T47D (cell line): Measurements from ENCODE around the gene DLG2.

Experiments used
- DNase-seq, 2 experiments: peaks; one replicate each; pipeline versions ENCODE4 v3.0.0 to v3.0.0-alpha.2; 2011 to 2012; ENCODE audit warnings: low read depth in 1 of 2, low spot score in 1 of 2
- JUND ChIP-seq: IDR thresholded peaks from 2 replicates; pipeline ENCODE4 v1.6.1; 2012; ENCODE audit warnings: low read depth
- in situ Hi-C: cut with HindIII; loops from 2 replicates; pipeline ENCODE4 v1.10.0; 2016; ENCODE audit warnings: low sequenced_read_pairs, low pct_unique_long_range_greater_than_20kb

Gene DLG2

DNA sequence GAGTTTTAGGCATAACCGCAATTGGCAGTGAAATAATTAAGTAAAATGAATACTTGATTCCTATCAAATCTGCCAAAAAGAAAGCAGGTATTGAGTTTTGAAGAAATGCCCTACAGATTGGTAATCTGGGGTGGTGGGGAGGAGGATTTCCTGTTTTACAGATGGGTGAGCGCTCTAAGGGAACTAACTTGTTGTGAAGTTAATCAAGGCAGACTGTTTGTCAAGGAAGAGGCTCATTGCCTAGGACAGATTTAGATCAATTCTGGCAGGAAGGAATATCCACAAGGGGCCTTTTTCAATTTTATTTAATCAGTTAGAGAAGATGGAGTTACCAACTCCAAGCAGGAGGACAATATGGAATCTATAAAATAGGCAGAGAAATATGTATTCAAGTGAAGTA lies 2069.5 kb downstream of the DLG2 start:
- DNase-seq: no peak
- in situ Hi-C loops: no loop called here
- TF ChIP-seq JUND: no peak

DNA sequence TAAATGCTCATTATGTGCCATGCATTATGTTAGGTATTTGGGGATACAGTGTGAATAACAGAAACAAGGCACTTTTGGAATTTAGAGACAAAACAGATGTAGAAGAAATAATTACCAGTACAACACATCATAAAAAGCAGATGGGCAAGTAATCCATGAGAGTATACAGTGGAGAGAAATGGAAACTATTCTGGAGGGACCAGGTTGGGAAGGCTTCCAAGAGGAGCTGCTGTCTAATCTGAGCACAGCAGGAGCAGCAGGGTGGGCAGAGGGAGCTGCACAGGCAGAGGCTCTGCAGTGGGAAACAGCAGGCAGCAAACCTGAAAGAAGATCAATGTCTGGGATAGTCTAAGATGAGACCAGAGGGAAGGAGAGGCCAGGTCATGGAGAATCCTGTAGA lies 2072.3 kb downstream of the DLG2 start:
- DNase-seq: no peak
- no peak for TF ChIP-seq JUND
- in situ Hi-C loops: no loop called here

DNA sequence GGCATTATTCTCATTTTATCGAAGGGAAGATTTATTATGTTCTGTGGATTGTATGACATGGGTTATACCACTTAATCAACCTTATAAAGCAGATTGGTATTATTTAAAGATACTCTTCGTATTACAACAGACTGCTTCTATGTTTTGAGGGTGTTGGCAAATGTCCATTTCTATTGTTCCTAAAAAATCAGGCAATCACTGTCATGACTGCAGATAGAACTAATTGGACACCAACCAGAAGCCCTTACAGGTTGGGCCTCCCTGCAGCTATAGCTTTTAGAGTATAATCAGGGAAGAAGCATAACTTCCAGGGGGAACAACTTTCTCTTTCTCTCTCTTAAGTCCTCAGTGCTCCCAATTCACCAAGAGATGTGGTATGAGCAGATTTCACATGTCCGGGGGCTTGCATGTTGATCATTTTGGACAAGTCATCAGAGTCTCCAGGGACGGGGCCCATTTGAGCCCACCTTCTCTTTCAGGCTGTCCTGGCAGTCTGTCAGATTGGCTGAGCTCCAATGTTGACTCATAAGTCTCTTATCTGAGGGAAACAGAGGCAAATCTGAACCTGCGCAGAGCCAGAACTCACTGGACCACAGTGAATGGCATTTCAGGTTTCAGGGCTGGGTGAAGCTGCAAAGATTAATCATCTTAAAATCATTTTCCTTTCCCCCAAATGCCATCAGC lies 2077.0 kb downstream of the DLG2 start:
- no peak for TF ChIP-seq JUND
- no peak for DNase-seq
- in situ Hi-C loops: no loop called here

DNA sequence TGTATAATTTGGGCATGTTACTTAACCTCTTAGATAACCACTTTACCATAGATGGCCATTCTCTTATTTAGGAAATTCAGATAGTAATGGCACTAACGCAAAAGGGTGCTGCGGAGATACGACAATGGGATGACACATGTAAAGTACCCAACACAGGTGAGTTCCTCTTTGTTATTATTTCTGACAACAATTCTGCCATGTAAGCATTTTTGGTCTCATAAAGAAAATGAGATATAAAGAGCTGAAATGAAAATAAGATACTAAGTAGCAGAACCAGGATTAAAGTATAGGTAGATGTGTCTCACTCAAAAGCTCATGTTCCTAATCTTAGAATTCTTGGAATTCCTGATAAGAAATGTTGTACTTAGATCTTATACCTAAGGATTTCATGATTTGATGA lies 2080.8 kb downstream of the DLG2 start:
- no peak for DNase-seq
- TF ChIP-seq JUND: no peak
- in situ Hi-C loops: no loop called here

DNA sequence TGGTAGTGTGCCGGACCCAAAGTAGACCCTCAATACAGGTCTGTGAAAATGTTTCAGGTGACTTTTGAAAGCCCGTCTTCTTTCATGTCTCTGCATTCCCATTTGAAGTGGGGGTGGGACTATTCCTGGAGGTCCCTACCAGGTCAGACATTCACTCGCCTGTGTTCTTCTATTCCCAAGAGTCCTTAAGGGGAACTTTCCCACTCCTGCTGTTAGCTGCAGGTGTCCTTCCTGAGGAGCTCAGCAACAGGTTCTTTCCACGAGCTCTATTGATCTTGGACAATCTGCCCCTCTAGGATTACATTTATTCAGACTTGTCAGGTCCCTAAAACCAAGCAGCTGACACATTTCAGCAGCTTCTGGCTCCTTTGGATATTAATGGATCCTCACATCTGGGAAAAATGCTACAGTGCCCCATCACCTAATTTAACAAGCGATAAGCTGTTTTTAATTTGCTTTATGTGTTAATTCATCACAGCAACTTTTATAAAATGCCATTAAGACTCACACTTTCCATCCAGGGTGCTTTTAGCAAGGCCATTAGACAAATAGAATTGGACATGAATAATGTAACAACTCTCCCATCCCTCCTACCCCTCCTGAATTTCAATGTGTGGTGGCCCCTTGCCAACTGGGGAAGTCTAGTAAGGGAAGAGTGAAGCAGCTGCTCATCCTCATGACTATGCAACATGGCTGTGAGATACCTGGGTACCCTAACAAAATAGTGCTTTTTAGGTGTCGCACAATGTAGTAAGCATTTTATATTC lies 2081.5 kb downstream of the DLG2 start:
- TF ChIP-seq JUND: no peak
- in situ Hi-C loops: no loop called here
- no peak for DNase-seq

DNA sequence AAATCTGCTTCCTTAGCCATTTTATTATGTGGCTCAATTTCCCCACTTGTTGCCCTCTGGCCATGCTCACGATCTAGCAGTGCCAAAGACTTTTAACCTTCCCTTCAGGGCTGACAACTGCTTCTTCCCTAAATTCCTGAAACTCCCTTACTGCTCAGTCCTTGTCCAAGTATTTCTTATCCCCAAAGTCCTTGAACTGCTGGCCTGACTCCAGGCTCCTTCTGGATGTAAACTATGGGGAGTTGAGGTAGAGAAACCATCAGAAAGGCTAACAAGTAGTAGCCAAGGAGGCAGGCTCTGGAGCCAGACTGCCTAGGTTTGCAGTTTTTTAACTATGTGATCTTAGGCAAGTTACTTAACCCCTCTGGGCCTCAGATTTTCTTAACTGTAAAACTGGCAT lies 2082.3 kb downstream of the DLG2 start:
- no peak for TF ChIP-seq JUND
- DNase-seq: no peak
- in situ Hi-C loops: no loop called here

DNA sequence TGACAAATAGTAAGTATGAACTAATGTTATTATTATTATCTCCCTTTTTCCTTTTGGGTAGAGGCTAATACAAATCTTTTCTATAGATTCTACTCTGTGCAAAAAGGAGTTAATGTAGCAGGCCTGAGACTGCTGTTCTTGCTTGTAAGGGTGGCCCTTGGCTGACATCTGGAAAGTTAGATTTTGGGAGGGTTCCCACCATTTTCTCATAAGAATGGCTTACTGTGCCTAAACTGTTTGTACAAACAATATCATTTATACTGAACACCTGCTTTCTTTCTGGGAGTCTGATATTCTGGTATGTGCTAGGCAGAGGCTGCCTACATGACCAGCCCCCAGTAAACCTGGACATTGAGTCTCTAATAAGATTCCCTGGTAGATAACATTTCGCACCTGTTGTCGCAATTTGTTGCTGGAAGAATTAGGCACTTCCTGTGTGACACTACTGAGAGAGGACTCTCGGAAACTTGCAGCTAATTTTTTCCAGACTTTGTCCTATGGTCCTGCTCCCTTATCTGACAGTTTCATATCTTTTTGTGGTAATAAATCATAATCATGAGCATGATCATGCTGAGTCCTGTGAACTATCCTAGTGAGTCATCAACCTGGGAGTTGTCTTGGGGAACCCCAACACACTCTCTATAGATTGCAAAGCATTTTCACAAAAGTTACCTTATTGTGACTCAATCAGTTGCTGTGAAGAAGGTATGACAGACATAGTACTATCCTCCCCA lies 2083.3 kb downstream of the DLG2 start:
- in situ Hi-C loops: no loop called here
- no peak for TF ChIP-seq JUND
- no peak for DNase-seq

DNA sequence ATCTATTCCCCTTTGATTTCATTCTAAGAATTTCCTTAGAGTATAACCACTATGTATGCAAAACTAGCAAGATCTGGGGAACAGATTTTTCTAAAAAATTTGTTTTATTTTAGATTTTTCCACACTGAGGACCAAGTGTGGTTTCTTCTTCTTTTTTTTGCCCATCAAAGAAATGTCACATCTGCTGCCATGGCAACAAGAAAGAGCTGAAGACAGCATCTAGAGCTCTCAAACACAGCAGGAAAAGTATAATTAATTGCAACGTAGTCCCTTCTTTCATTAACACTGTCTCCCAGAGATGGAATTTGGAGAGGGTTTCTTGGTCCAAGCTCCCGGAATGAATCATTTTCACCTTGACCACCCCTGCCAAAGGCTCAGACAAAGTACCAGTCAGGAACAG lies 2084.3 kb downstream of the DLG2 start:
- no peak for DNase-seq
- no peak for TF ChIP-seq JUND
- in situ Hi-C loops: no loop called here

DNA sequence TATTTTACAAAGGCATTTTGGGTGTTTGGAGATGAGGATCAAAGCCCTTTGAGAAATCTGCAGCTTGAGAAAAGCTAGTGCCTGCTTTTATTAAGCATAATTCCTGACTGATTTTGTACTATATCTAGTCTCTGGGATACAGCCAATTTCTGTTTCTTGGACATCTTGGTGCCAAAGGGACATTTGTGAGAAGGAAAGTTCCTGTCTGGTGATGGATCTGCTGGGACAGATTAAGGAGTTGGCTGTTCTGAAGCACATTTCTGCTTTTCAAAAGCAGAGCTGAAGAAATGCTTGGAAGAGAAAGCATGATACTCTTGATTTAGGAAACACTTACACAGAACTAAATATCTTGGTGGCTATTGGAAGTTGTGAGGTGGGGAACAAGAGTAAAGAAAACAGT lies 2086.4 kb downstream of the DLG2 start:
- no peak for DNase-seq
- in situ Hi-C loops: no loop called here
- TF ChIP-seq JUND: no peak

DNA sequence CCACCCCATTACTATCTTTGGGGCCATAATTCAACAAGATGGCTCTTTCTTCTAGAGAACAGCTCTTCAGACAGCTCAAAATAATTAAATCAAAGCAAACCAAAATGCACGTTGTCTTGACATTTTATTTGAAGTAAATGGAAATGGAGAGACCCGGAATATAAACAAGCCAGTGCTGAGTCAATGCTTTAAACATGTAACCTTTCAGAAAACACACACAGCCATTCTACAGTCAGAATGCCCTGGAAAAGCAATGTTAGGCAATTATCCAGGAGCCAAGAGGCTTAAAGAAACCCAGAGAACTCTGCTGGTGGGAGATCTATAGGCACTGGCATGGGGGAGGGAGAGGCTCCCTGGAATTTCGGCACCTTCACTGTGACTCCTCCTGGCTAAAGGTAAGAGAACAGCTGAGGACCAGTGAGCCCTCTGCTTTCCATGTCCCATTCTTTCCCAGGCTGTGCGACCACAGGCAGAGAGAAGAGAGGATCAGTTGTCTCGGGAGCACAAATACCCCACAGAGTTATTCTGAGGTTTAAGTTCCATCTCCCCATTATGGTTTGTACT lies 2086.9 kb downstream of the DLG2 start:
- in situ Hi-C loops: no loop called here
- no peak for DNase-seq
- TF ChIP-seq JUND: no peak

DNA sequence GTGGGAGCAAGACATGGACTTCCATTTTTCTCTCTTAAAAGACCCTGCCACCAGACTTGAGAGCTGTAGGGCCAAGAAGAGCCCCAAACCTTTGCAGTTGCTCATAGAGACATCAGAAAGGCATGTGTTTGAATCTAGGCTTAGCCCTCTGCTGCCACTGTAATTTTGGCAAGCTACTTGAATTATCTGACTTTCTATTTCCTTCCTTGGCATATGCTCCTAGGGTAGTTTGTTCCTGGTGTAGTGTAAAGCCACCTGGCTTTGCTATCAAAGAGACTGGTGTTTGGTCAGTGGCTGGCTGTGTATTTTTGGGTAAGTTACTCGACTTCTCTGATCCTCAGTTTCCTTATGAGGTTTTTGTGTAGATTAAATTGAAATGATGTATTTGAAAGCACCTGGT lies 2088.9 kb downstream of the DLG2 start:
- DNase-seq: no peak
- in situ Hi-C loops: no loop called here
- TF ChIP-seq JUND: no peak

DNA sequence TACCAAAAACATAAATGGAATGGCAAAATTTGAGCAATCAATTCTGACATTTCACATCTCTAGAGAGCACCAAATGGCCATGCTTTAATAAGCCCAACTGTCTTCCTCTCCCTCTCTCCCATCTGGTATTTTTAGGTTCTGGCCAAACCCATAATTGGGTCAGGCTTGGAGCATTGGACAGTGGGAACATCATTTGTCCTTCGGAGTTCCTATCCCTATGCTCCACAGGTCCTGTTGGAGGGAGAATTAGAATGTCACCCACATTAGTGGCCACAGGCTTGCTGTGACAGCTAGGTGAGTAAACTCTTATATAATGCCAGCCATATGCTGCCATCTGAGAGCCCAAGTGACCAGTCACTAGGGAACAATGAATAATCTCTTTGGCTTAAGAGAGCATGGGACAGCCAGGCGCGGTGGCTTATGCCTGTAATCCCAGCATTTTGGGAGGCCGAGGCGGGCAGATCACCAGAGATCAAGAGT lies 2090.0 kb downstream of the DLG2 start:
- DNase-seq: no peak
- in situ Hi-C loops: no loop called here
- TF ChIP-seq JUND: no peak

DNA sequence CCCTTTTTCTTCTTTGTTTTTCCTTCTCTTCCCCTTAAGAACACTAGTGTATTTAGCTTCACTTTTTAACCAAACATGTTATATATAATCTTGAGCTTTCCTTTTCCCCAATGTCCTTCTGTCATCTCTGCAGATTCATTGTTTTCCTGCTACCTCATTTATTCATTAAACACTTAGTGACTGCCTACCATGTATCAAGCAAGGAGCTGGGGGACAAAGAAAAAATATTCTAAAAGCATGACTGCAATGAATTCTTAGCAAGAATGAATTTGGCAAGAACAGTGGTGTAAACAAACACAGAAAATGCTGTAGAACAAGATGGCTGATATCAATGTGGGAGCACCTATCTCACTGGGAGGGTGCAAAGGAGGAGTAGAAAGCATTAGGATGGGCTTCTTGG lies 2094.0 kb downstream of the DLG2 start:
- no peak for TF ChIP-seq JUND
- no peak for DNase-seq
- in situ Hi-C loops: no loop called here
